CD4-positive, alpha-beta T cell (primary cell): ENCODE measurements around the gene ENTR1. TPM values are rescaled to one million over a fixed set of nuclear protein-coding genes. Genes with fewer than 3 reads are reported as not detected.

ENCODE experiments used
- ATAC-seq: fragments of 200-7000 bp; cut with Tn5 transposase; one replicate; pipeline ENCODE4 v1.10.0; 2022; ENCODE audit warnings: mild to moderate bottlenecking; ENCODE audit not compliant: poor library complexity
- CTCF ChIA-PET: fragments of 350-600 bp; sonication (Branson Sonifier 250); formaldehyde crosslinking; loops from one replicate; lab custom pipeline; 2021; ENCODE audit warnings: antibody characterized with exemption, inconsistent platforms; lab: Charles Lee
- POLR2A ChIA-PET: fragments of 350-600 bp; sonication (Branson Sonifier 250); formaldehyde crosslinking; loops from one replicate; lab custom pipeline; 2021; ENCODE audit warnings: antibody characterized with exemption, inconsistent platforms; lab: Charles Lee
- DNase-seq, 14 experiments: peaks; one replicate each; pipeline ENCODE4 v3.0.0-alpha.2; 2013 to 2020; ENCODE audit warnings: mixed read lengths in 2 of 14
- H3K27ac ChIP-seq, 2 donors: one replicate each; pipeline versions ENCODE4 v1.5.1 to v1.7.0; 2013; ENCODE audit warnings: low read length in 2 of 2, low read depth in 1 of 2, mild to moderate bottlenecking in 1 of 2
- H3K27me3 ChIP-seq, 2 experiments: 1 replicate in 1 of 2; 2 replicates in 1 of 2; pipeline versions ENCODE4 v1.6.1 to v1.7.0; 2013; ENCODE audit warnings: low read length in 2 of 2, control low read depth in 1 of 2, mild to moderate bottlenecking in 1 of 2, moderate library complexity in 1 of 2; ENCODE audit not compliant: insufficient read depth in 2 of 2, control insufficient read depth in 1 of 2
- H3K36me3 ChIP-seq: one replicate; pipeline ENCODE4 v1.6.1; 2013; ENCODE audit warnings: low read length, control low read depth; ENCODE audit not compliant: insufficient read depth
- H3K4me1 ChIP-seq: one replicate; pipeline ENCODE4 v1.6.1; 2013; ENCODE audit warnings: low read length, control low read depth; ENCODE audit not compliant: insufficient read depth
- H3K4me3 ChIP-seq: one replicate; pipeline ENCODE4 v1.5.1; 2013; ENCODE audit warnings: mild to moderate bottlenecking, low read length, moderate library complexity
- H3K9me3 ChIP-seq, 2 experiments: 1 replicate in 1 of 2; 2 replicates in 1 of 2; pipeline versions ENCODE4 v1.6.1 to v1.7.0; 2013; ENCODE audit warnings: low read length in 2 of 2, mild to moderate bottlenecking in 2 of 2, control low read depth in 1 of 2, moderate library complexity in 1 of 2; ENCODE audit not compliant: control insufficient read depth in 1 of 2, insufficient read depth in 1 of 2
- H3K27ac Mint-ChIP-seq: one replicate; pipeline ENCODE4 v1.8.0; 2020; ENCODE audit warnings: mixed read lengths
- H3K27me3 Mint-ChIP-seq: one replicate; pipeline ENCODE4 v1.8.0; 2021; ENCODE audit warnings: mixed read lengths
- H3K36me3 Mint-ChIP-seq: one replicate; pipeline ENCODE4 v1.8.0; 2021; ENCODE audit warnings: low read depth, mixed read lengths
- H3K4me1 Mint-ChIP-seq: one replicate; pipeline ENCODE4 v1.8.0; 2021; ENCODE audit warnings: low read depth, mixed read lengths
- H3K4me3 Mint-ChIP-seq: one replicate; pipeline ENCODE4 v1.8.0; 2020; ENCODE audit warnings: mild to moderate bottlenecking, mixed read lengths
- H3K9me3 Mint-ChIP-seq: one replicate; pipeline ENCODE4 v1.8.0; 2020; ENCODE audit warnings: mixed read lengths
- intact Hi-C, 2 experiments: fragments of 100-400 bp; cut with DNase I in 1 of 2; cut with micrococcal nuclease in 1 of 2; formaldehyde crosslinking; loops; one replicate each; pipeline versions ENCODE4 v1.15.1 to v1.9.0; 2023 to 2025; cut with DNase I, micrococcal nuclease
- total RNA-seq, 174 experiments: library from RNA in 2 of 174; stranded (reverse) in 2 of 174; gene quantifications; one replicate each; pipeline ENCODE4 v1.2.3 and lab custom pipeline; 2021 to 2026
- TF ChIP-seq, protein P1 (sequence below): fragments of 200-600 bp; IDR thresholded peaks from one replicate; pipeline ENCODE4 v1.8.0; 2022; ENCODE audit warnings: antibody characterized with exemption, mild to moderate bottlenecking

The ENTR1 gene
- total RNA-seq, 2 experiments from 2014 or later: 37.7 to 43.2 TPM

DNA sequence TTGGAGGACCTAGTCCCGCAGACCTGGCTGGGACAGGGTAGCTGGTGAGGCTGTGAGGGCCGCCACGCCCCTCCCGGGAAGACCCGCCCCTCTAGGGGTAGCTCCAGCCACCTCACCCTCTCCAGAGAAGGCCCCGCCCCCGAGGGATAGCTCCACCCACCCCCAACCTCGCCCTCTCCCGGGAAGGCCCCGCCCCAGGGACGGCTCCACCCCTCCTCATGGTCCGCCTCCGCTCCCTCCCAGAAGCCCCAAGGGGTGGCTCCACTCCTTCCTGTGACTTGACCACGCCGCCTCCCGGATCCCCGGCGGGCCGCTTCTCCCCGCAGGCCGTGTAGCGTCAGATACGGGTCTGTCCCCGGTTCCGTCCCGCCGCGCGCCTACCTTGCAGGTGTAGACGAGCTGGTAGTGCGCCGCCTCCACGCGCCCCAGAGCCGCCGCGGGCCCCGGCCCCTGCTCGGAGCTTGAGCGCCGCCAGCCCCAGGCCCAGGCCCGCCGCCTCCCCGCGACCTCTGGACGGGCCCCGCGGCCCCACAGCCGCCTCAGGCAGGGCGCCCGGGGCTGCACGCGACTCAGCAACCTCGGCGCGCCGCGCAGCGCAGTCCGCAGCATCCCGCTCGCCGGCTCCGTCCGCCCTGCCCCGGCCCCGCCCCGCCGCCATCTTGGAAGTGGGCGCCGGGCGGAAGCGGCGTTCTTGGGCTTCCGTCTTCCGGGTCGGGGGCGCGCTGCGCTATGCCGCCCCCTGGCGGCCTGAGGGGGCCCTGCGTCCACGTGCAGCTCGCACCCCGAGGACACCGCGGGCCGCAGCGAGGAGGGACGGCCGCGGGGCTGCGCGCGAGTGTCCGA is 47.1 kb downstream of the ENTR1 start, which contains the start of gene DNLZ:
TSS of gene DNLZ (minus strand) at position 639 of the 843 bp plus-strand sequence. CDS start at position 609, 30 bp downstream.
- Histone ChIP-seq H3K4me1 (peaks cover 19% of the 10 kb centered on the region), H3K27me3 (no peaks in the 10 kb centered on the region), H3K36me3 (peaks cover 8% of the 10 kb centered on the region), H3K27ac (peak within 1 kb of the TSS; percentile 67 to 74), H3K9me3 (peaks cover 0 to 8% of the 10 kb centered on the region in 2 experiments), H3K4me3 (peak within 1 kb of the TSS; percentile 68)
- Mint-ChIP-seq H3K27ac (peak within 1 kb of the TSS; percentile 62), H3K27me3 (no peaks in the 10 kb centered on the region), H3K36me3 (peaks cover 8% of the 10 kb centered on the region), H3K9me3 (no peaks in the 10 kb centered on the region), H3K4me3 (peak within 1 kb of the TSS; percentile 86), H3K4me1 (peaks cover 5% of the 10 kb centered on the region)
- CTCF ChIA-PET: interaction anchor here (0.6 to 2.0 kb wide), 19 partner anchors 12 to 1216 kb away, joined by 3 to 18 read pairs (median 4); partner anchors contain the start of genes DPH7 and SNAPC4
- TF ChIP-seq, protein P1, sequence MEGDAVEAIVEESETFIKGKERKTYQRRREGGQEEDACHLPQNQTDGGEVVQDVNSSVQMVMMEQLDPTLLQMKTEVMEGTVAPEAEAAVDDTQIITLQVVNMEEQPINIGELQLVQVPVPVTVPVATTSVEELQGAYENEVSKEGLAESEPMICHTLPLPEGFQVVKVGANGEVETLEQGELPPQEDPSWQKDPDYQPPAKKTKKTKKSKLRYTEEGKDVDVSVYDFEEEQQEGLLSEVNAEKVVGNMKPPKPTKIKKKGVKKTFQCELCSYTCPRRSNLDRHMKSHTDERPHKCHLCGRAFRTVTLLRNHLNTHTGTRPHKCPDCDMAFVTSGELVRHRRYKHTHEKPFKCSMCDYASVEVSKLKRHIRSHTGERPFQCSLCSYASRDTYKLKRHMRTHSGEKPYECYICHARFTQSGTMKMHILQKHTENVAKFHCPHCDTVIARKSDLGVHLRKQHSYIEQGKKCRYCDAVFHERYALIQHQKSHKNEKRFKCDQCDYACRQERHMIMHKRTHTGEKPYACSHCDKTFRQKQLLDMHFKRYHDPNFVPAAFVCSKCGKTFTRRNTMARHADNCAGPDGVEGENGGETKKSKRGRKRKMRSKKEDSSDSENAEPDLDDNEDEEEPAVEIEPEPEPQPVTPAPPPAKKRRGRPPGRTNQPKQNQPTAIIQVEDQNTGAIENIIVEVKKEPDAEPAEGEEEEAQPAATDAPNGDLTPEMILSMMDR: peak; percentile 96
- ATAC-seq (peak; percentile 86), DNase-seq (peak; percentile 80 to 99 (median 92))
- intact Hi-C loops: loop anchor here (1.0 to 5.0 kb wide), 11 partner anchors 37 to 524 kb away; partner anchors contain the start of genes ENTR1 (in 1 of the 2), INPP5E (in 1 of the 2), PMPCA (in 1 of the 2) and QSOX2 (in 1 of the 2)
- POLR2A ChIA-PET: interaction anchor here (0.7 to 1.7 kb wide), 10 partner anchors 10 to 402 kb away, joined by 3 to 15 read pairs (median 5); partner anchors contain the start of genes SNAPC4 and UBAC1

DNA sequence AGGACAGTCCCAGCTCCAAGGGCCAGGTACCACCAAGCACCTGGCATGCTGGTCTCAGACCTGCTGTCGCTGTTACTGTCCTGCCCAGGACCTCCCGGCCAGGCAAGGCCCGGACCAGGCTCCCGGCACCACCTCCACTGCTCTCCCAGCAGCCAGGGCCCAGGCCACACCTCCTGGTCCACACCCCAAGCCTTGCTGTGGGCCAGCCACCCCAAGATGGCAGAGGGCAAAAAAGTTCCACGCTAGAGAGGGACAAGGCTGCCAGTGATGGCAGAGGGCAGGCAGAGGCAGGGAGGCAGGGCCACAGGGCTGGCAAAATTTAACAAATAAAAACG is 48.0 kb downstream of the ENTR1 start:
- no peak for DNase-seq
- ATAC-seq: no peak
- no peaks in the 10 kb centered on the region for H3K27me3 ChIP-seq
- no peak overlapping the region for H3K4me3 ChIP-seq
- intact Hi-C loops: loop anchor here in 1 of 2 experiments (2.0 to 5.0 kb wide), 6 partner anchors 76 to 525 kb away; partner anchors contain the start of genes INPP5E, TMEM250 and TRAF2
- Mint-ChIP-seq H3K4me3 (peak overlapping the region; percentile 86), H3K4me1 (peaks cover 5% of the 10 kb centered on the region), H3K27ac (peak overlapping the region; percentile 62), H3K27me3 (no peaks in the 10 kb centered on the region), H3K9me3 (no peaks in the 10 kb centered on the region), H3K36me3 (peaks cover 8% of the 10 kb centered on the region)
- peak overlapping the region; percentile 67 to 74 for H3K27ac ChIP-seq
- ChIA-PET POLR2A (interaction anchor here (1.2 to 1.7 kb wide), 7 partner anchors 38 to 401 kb away, joined by 3 to 15 read pairs (median 7); partner anchors contain the start of genes SNAPC4 and UBAC1), CTCF (interaction anchor here (0.9 to 2.0 kb wide), 3 partner anchors 22 to 366 kb away, joined by 3 to 7 read pairs (median 5); no protein-coding TSS in a partner anchor)
- TF ChIP-seq, protein P1: no peak
- H3K36me3 ChIP-seq: peaks cover 8% of the 10 kb centered on the region
- peaks cover 19% of the 10 kb centered on the region for H3K4me1 ChIP-seq
- H3K9me3 ChIP-seq: peaks cover 0 to 8% of the 10 kb centered on the region in 2 experiments

DNA sequence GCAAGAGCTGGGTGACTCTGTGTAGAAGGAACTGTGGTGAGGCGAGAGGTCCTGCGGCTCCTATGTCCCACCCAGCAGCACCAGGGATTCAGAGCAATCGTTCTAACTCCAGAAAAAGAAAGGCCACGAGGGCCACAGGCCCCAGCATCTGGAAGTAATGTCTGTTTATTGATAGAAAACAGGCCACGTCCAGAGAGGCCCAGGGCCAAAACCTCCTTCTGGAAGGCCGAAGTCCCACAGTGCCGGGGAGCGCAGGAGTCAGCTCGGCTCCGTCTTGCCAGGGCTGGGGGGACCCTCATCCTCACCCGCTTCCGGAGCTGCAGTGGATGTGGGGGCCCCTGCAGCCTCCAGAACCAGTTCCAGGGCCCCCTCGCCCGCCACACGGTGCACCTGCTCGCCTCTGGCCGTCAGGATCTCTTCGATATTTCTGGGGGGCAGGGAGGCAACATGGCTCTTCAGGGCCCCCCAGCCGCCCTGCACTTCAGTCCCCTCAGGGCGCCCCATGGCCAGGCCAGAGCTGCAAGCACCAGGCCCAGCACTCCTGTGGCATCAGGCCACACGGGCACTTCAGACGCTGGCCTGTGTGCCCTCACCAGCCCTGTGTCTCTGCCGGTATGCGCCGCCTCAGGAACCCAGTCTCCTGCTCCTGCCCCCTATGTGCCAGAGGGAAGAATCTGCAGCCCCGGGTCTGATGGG is 48.5 kb downstream of the ENTR1 start:
- H3K4me1 ChIP-seq: peaks cover 19% of the 10 kb centered on the region
- no peak for DNase-seq
- no peaks in the 10 kb centered on the region for H3K27me3 ChIP-seq
- ChIA-PET POLR2A (no interaction called here), CTCF (interaction anchor here (2.0 kb wide), 1 partner anchor 366 kb away, joined by 7 read pairs; no protein-coding TSS in a partner anchor)
- TF ChIP-seq, protein P1: no peak
- H3K4me1 Mint-ChIP-seq: peaks cover 5% of the 10 kb centered on the region
- H3K9me3 ChIP-seq: peaks cover 0 to 8% of the 10 kb centered on the region in 2 experiments
- intact Hi-C loops: loop anchor here in 1 of 2 experiments (2.0 to 5.0 kb wide), 6 partner anchors 77 to 525 kb away; partner anchors contain the start of genes INPP5E, TMEM250 and TRAF2
- peaks cover 8% of the 10 kb centered on the region for H3K36me3 Mint-ChIP-seq
- no peak for ATAC-seq
- no peak overlapping the region for H3K27ac ChIP-seq
- H3K36me3 ChIP-seq: peaks cover 8% of the 10 kb centered on the region
- H3K9me3 Mint-ChIP-seq: no peaks in the 10 kb centered on the region
- no peak overlapping the region for H3K27ac Mint-ChIP-seq
- no peak overlapping the region for H3K4me3 Mint-ChIP-seq
- no peak overlapping the region for H3K4me3 ChIP-seq
- H3K27me3 Mint-ChIP-seq: no peaks in the 10 kb centered on the region
